Hindlimb muscle (tissue), 1 donor: ENCODE results near the gene CAMTA1. TPM values are rescaled to one million over a fixed set of nuclear protein-coding genes. Genes with fewer than 3 reads are reported as not detected.

Source experiments
- DNase-seq: peaks from one replicate; pipeline ENCODE4 v3.0.0-alpha.2; 2013
- polyA plus RNA-seq: library from polyadenylated mRNA; unstranded; fragments of 120-200 nt; gene quantifications from one replicate; pipeline ENCODE4 v1.2.1, GENCODE V29; 2013; ENCODE audit not compliant: insufficient read length

CAMTA1 gene
- polyA plus RNA-seq, 1 donor = 39.5 TPM

GRCh38 chr1:7632681-7633080 lies 847.4 kb downstream of the CAMTA1 start:
- DNase-seq = no peak

GRCh38 chr1:7633506-7634245 lies 848.4 kb downstream of the CAMTA1 start:
- no peak for DNase-seq

GRCh38 chr1:7634546-7635240 lies 849.4 kb downstream of the CAMTA1 start:
- DNase-seq = no peak

GRCh38 chr1:7636795-7637526 lies 851.7 kb downstream of the CAMTA1 start:
- DNase-seq = no peak

- no peak for DNase-seq
These were observed 852.8 kb downstream of the CAMTA1 start for GRCh38 chr1:7638078-7638477.

GRCh38 chr1:7639435-7640131 lies 854.3 kb downstream of the CAMTA1 start:
- DNase-seq = no peak

GRCh38 chr1:7640350-7640749 lies 855.1 kb downstream of the CAMTA1 start:
- no peak for DNase-seq

GRCh38 chr1:7640920-7641585 lies 855.8 kb downstream of the CAMTA1 start:
- DNase-seq = no peak

GRCh38 chr1:7641587-7642417 lies 856.5 kb downstream of the CAMTA1 start:
- DNase-seq = no peak

GRCh38 chr1:7642418-7642704 lies 857.1 kb downstream of the CAMTA1 start:
- DNase-seq = no peak

GRCh38 chr1:7642781-7643529 lies 857.7 kb downstream of the CAMTA1 start:
- DNase-seq = no peak

GRCh38 chr1:7643530-7643929 lies 858.3 kb downstream of the CAMTA1 start:
- peak; percentile 50 for DNase-seq

- no peak for DNase-seq
These were observed 858.8 kb downstream of the CAMTA1 start for GRCh38 chr1:7644086-7644485.

- DNase-seq = no peak
These were observed 859.9 kb downstream of the CAMTA1 start for GRCh38 chr1:7644961-7645750.

- DNase-seq = no peak
These were observed 860.4 kb downstream of the CAMTA1 start for GRCh38 chr1:7645751-7646048.

- no peak for DNase-seq
These were observed 860.9 kb downstream of the CAMTA1 start for GRCh38 chr1:7646164-7646563.

- DNase-seq = peak; percentile 50
These were observed 862.0 kb downstream of the CAMTA1 start for GRCh38 chr1:7646981-7647901.

- DNase-seq = peak; percentile 61
These were observed 863.6 kb downstream of the CAMTA1 start for GRCh38 chr1:7648761-7649384.

- no peak for DNase-seq
These were observed 865.5 kb downstream of the CAMTA1 start for GRCh38 chr1:7650801-7651200.
